LNCAP (cell line): ENCODE measurements around the gene RELT.

Experiments
- CTCF ChIP-seq: fragments of 450-650 bp; IDR thresholded peaks from 2 replicates; pipeline ENCODE4 v1.5.1; 2017; ENCODE audit warnings: mild to moderate bottlenecking

Gene RELT

GRCh38 chr11:73400293-73400692 is 24.1 kb downstream of the RELT start:
- no peak for TF ChIP-seq CTCF

GRCh38 chr11:73401217-73401923 is 25.2 kb downstream of the RELT start:
- no peak for TF ChIP-seq CTCF

GRCh38 chr11:73401924-73402833 is 26.0 kb downstream of the RELT start:
- TF ChIP-seq CTCF, result no peak

- TF ChIP-seq CTCF, result no peak; the same call in 1 of the 2 replicates
Observed at GRCh38 chr11:73402834-73403185, 26.6 kb downstream of the RELT start.

- no peak for TF ChIP-seq CTCF
Observed at GRCh38 chr11:73403541-73403940, 27.3 kb downstream of the RELT start.

GRCh38 chr11:73404048-73404447 is 27.8 kb downstream of the RELT start:
- TF ChIP-seq CTCF, result peak; percentile 80

- TF ChIP-seq CTCF, result no peak
Observed at GRCh38 chr11:73404506-73405145, 28.4 kb downstream of the RELT start.
